ENCODE results near the gene GTPBP4. TPM values are rescaled to one million over a fixed set of nuclear protein-coding genes. Genes with fewer than 3 reads are reported as not detected.

The GTPBP4 gene
- total and polyA plus RNA-seq, 9 of the 15 experiments (the other 6 are each of a cell fraction or from before 2014, with no cell fraction given): 79.0 to 155 (median 128) TPM

DNA sequence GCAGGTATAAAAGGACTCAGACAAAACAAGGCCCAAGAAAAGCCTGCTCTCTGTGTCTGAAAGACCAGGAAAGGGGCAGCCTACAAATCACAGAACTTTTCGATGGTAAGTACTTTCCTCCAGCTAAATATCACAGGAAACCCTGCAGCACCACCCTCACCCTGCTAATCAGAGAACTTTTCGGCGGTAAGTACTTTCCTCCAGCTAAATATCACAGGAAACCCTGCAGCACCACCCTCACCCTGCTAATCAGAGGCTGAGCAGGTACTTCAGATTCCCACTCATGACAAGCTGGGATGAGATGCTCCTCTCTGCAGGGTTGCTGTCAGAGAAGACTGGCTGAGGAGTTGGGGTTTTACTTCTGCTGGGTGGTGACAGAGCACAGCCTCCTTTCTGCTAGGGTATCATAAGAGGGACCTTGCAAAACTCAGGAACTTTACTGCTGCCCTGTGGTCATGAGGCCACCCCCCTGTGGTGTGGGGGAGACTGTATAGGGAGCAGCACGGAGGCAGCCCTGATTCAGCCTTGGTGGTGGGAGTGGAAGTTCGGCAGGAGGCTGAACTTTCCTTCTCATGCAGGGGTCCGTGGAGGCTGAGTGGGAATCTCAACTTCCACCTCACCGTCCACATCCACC lies 75.1 kb downstream of the GTPBP4 start:
- in situ Hi-C loops (cut with MboI): no loop called here
- Histone ChIP-seq H3K9me3 (replicated peaks; ENCODE audit: control insufficient read depth, insufficient read depth, low read depth, low read length) (no peaks in the 10 kb centered on the region), H3K4me1 (replicated peaks in 1 of 2; ENCODE audit: control insufficient read depth in 2 of 2, insufficient read depth in 2 of 2, low read length in 2 of 2) (no peaks in the 10 kb centered on the region; a peak in 2 of 5 replicates), H3K79me2 (ENCODE audit: control insufficient read depth, insufficient read depth, low read length) (peaks cover 33% of the 10 kb centered on the region), H2AFZ (ENCODE audit: low read depth, low read length) (no peak overlapping the region), H3K36me3 (ENCODE audit: control insufficient read depth, insufficient read depth, low read length) (peaks cover 16% of the 10 kb centered on the region; the same call in 2 of the 3 replicates), H3K4me3 (no peak overlapping the region), H3K9ac (ENCODE audit: insufficient read depth in 1 of 2, low read depth in 2 of 2, low read length in 2 of 2) (no peak overlapping the region; a peak in 1 of 4 replicates), H3K27ac (ENCODE audit: extremely low read depth, low read depth, low read length) (no peak overlapping the region), H3K4me2 (ENCODE audit: insufficient read depth, low read length) (no peak overlapping the region), H3K27me3 (ENCODE audit: control insufficient read depth in 2 of 2, insufficient read depth in 2 of 2, low read length in 2 of 2) (no peaks in the 10 kb centered on the region), H4K20me1 (replicated peaks; ENCODE audit: control insufficient read depth, insufficient read depth, low read length) (no peaks in the 10 kb centered on the region; the same call in 1 of the 2 replicates), H3K9me1 (ENCODE audit: control insufficient read depth, insufficient read depth, low read length) (no peaks in the 10 kb centered on the region)
- ChIA-PET POLR2A (interaction anchor here (0.6 to 0.7 kb wide), 2 partner anchors 13 to 278 kb away, joined by 3 to 4 read pairs; no protein-coding TSS in a partner anchor), CTCF (ENCODE audit: low intra/inter-chr PET ratio) (no interaction called here)
- no TSS peak for BruUV-seq (replicated peaks)
- ATAC-seq: peak; percentile 27; the same call in 1 of the 3 replicates
- intact Hi-C loops (cut with micrococcal nuclease): no loop called here
- TF ChIP-seq POLR2B (IDR thresholded peaks at IDR 0.05; ENCODE audit: low read depth, partially characterized antibody) (no peak), CSDE1 (IDR thresholded peaks at IDR 0.05) (no peak), ESRRB (CRISPR knock-in tag; IDR thresholded peaks at IDR 0.05; ENCODE audit: borderline replicate concordance) (no peak), HNRNPK (IDR thresholded peaks at IDR 0.05; ENCODE audit: low read depth, low read length, poor library complexity, severe bottlenecking) (no peak)
- no peak for FAIRE-seq
- no peak for DNase-seq (ENCODE audit: extremely low read depth in 1 of 4, low spot score in 3 of 4)
- WGBS (ENCODE audit: insufficient coverage, low coverage, missing lambda C conversion rate): 71% methylated on average over 7 of the region's 7 CpGs

DNA sequence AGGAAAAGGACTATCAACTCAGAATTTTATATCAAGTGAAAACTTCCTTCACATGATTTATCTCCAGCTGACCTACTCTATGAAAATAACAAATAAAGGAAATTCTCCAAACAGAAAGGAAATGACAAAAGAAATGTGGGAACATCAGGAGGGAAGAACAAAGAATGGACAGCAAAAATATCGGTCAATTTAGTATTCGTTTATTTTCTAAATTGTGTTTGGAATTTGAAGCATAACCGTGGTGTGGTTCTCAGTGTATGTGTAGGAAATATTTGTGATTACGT lies 76.7 kb downstream of the GTPBP4 start:
- no TSS peak for BruUV-seq (replicated peaks)
- ChIA-PET CTCF (ENCODE audit: low intra/inter-chr PET ratio) (no interaction called here), POLR2A (no interaction called here)
- intact Hi-C loops (cut with micrococcal nuclease): no loop called here
- H4K20me1 ChIP-seq (replicated peaks; ENCODE audit: control insufficient read depth, insufficient read depth, low read length): no peaks in the 10 kb centered on the region; the same call in 1 of the 2 replicates
- no peak for DNase-seq (ENCODE audit: extremely low read depth in 1 of 4, low spot score in 3 of 4)
- H3K9me1 ChIP-seq (ENCODE audit: control insufficient read depth, insufficient read depth, low read length): no peaks in the 10 kb centered on the region
- in situ Hi-C loops (cut with MboI): no loop called here
- TF ChIP-seq ZEB2 (IDR thresholded peaks at IDR 0.05): no peak
- TF ChIP-seq, protein P1, sequence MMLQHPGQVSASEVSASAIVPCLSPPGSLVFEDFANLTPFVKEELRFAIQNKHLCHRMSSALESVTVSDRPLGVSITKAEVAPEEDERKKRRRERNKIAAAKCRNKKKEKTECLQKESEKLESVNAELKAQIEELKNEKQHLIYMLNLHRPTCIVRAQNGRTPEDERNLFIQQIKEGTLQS (IDR thresholded peaks at IDR 0.05): no peak
- TF ChIP-seq, protein P1 (CRISPR knock-in tag; conservative IDR thresholded peaks at IDR 0.05): no peak
- TF ChIP-seq, protein P2, sequence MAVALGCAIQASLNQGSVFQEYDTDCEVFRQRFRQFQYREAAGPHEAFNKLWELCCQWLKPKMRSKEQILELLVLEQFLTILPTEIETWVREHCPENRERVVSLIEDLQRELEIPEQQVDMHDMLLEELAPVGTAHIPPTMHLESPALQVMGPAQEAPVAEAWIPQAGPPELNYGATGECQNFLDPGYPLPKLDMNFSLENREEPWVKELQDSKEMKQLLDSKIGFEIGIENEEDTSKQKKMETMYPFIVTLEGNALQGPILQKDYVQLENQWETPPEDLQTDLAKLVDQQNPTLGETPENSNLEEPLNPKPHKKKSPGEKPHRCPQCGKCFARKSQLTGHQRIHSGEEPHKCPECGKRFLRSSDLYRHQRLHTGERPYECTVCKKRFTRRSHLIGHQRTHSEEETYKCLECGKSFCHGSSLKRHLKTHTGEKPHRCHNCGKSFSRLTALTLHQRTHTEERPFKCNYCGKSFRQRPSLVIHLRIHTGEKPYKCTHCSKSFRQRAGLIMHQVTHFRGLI (CRISPR knock-in tag; IDR thresholded peaks at IDR 0.05): no peak
- H3K9me3 ChIP-seq (replicated peaks; ENCODE audit: control insufficient read depth, insufficient read depth, low read depth, low read length): no peaks in the 10 kb centered on the region
- no peaks in the 10 kb centered on the region for H3K27me3 ChIP-seq (ENCODE audit: control insufficient read depth in 2 of 2, insufficient read depth in 2 of 2, low read length in 2 of 2)
- ATAC-seq: no peak
- H3K4me3 ChIP-seq: no peak overlapping the region
- no peaks in the 10 kb centered on the region; a peak in 1 of 5 replicates for H3K4me1 ChIP-seq (replicated peaks in 1 of 2; ENCODE audit: control insufficient read depth in 2 of 2, insufficient read depth in 2 of 2, low read length in 2 of 2)
- no peak overlapping the region for H2AFZ ChIP-seq (ENCODE audit: low read depth, low read length)
- H3K27ac ChIP-seq (ENCODE audit: extremely low read depth, low read depth, low read length): no peak overlapping the region
- 90% methylated on average over 4 of the region's 4 CpGs for WGBS (ENCODE audit: insufficient coverage, low coverage, missing lambda C conversion rate)
- H3K79me2 ChIP-seq (ENCODE audit: control insufficient read depth, insufficient read depth, low read length): peaks cover 22% of the 10 kb centered on the region
- no peak overlapping the region for H3K4me2 ChIP-seq (ENCODE audit: insufficient read depth, low read length)
- no peak for FAIRE-seq
- no peak overlapping the region for H3K9ac ChIP-seq (ENCODE audit: insufficient read depth in 1 of 2, low read depth in 2 of 2, low read length in 2 of 2)
- H3K36me3 ChIP-seq (ENCODE audit: control insufficient read depth, insufficient read depth, low read length): peaks cover 8% of the 10 kb centered on the region; the same call in 2 of the 3 replicates

All from K562 (cell line).